ENCODE data around the gene TBC1D22A. TPM values are rescaled to one million over a fixed set of nuclear protein-coding genes. Genes with fewer than 3 reads are reported as not detected.

TBC1D22A gene
- total and polyA plus RNA-seq, 2 donors from 2014 or later: 24.6 to 39.4 TPM

DNA sequence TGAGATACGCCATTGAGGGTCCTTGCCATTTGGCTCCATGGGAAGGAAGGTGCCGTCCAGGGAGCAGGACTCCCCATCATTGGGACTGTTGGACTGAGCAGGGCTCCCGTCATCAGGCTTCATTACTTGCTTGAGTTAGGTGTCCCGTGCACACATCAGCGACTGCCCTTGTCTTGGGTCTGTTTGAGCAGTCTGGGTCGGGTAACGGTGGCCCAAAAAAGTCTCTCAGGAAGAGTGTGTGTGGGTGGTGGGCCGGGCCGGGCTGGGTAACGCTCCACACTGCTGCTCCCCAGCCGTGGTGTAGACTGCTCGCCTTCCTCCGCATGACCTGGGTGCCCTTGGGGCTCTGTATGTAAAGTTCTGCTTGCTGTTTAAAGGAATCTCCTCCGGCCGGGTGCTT is 293.5 kb downstream of the TBC1D22A start:
- H3K4me1 ChIP-seq (ENCODE audit: control insufficient read depth in 2 of 3, insufficient read depth in 2 of 3, low read depth in 1 of 3, low read length in 3 of 3): no peaks in the 10 kb centered on the region
- peak in 2 of 5 donors; percentile 30 to 35 for DNase-seq
- H3K27me3 ChIP-seq (ENCODE audit: control insufficient read depth, insufficient read depth, low read length): no peaks in the 10 kb centered on the region
- no peak for TF ChIP-seq CTCF (IDR thresholded peaks at IDR 0.05; ENCODE audit: borderline replicate concordance, extremely low read depth, insufficient read depth)
- H3K9ac ChIP-seq (ENCODE audit: low read length in 3 of 3): no peak overlapping the region
- FAIRE-seq: no peak
- H3K4me3 ChIP-seq (ENCODE audit: low read length in 3 of 3): no peak overlapping the region
- H3K36me3 ChIP-seq (ENCODE audit: control insufficient read depth in 2 of 3, insufficient read depth in 3 of 3, low read length in 3 of 3): peaks cover 0 to 6% (median 3%) of the 10 kb centered on the region in 3 donors
- intact Hi-C loops (cut with DNase I): no loop called here
- H3K27ac ChIP-seq (ENCODE audit: low read depth in 2 of 2, low read length in 2 of 2): no peak overlapping the region
- H3K9me3 ChIP-seq (ENCODE audit: control insufficient read depth in 2 of 3, insufficient read depth in 1 of 3, low read length in 3 of 3): no peaks in the 10 kb centered on the region

- FAIRE-seq (no peak), DNase-seq (peak in 2 of 5 donors; percentile 27 to 54)
- H3K4me3 ChIP-seq (ENCODE audit: low read length in 3 of 3): no peak overlapping the region
- no peak for TF ChIP-seq CTCF (IDR thresholded peaks at IDR 0.05; ENCODE audit: borderline replicate concordance, extremely low read depth, insufficient read depth)
- intact Hi-C loops (cut with DNase I): no loop called here
- no peaks in the 10 kb centered on the region for H3K4me1 ChIP-seq (ENCODE audit: control insufficient read depth in 2 of 3, insufficient read depth in 2 of 3, low read depth in 1 of 3, low read length in 3 of 3)
- no peaks in the 10 kb centered on the region for H3K27me3 ChIP-seq (ENCODE audit: control insufficient read depth, insufficient read depth, low read length)
- no peaks in the 10 kb centered on the region for H3K9me3 ChIP-seq (ENCODE audit: control insufficient read depth in 2 of 3, insufficient read depth in 1 of 3, low read length in 3 of 3)
- no peak overlapping the region for H3K9ac ChIP-seq (ENCODE audit: low read length in 3 of 3)
- no peak overlapping the region for H3K27ac ChIP-seq (ENCODE audit: low read depth in 2 of 2, low read length in 2 of 2)
- H3K36me3 ChIP-seq (ENCODE audit: control insufficient read depth in 2 of 3, insufficient read depth in 3 of 3, low read length in 3 of 3): peaks cover 0 to 6% (median 3%) of the 10 kb centered on the region in 3 donors
Measured at GRCh38 chr22:47056361-47056760, 293.9 kb downstream of the TBC1D22A start.

DNA sequence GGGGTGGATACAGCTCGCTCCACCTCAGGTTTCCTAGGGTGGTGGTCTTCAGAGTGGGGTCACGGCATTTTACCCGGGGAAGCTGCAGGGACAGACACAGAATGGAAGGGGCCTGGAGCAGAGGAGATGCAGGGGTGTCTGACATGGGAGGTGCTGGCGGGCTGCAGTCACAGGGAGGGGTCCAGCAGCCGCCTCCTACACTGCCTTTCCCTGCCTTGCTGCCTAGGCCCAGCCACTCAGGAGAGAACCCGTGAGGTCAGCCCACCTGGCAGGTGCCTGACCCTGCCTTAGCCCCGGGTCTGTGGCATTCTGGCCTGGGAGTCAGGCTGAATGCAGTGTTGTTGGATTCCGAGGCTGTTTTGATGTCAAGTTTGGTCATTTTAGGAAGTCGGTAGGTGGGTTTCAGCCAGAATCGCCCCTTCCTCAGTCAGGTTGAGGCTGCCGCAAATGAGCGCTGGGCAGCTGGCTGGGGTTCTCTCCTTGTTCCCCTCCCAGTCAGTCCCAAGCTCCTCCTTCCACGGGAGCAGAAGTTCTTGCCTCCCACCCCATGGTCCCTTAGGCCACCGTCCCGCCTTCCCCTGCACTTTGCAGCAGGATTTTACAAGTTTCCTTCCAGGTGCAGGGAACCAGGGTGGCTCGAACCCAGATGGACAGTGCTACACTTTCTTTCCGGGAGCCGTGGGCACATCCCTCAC is 294.5 kb downstream of the TBC1D22A start:
- H3K9ac ChIP-seq (ENCODE audit: low read length in 3 of 3): no peak overlapping the region
- no peak for TF ChIP-seq CTCF (IDR thresholded peaks at IDR 0.05; ENCODE audit: borderline replicate concordance, extremely low read depth, insufficient read depth)
- no peaks in the 10 kb centered on the region for H3K4me1 ChIP-seq (ENCODE audit: control insufficient read depth in 2 of 3, insufficient read depth in 2 of 3, low read depth in 1 of 3, low read length in 3 of 3)
- H3K36me3 ChIP-seq (ENCODE audit: control insufficient read depth in 2 of 3, insufficient read depth in 3 of 3, low read length in 3 of 3): peaks cover 0 to 6% (median 3%) of the 10 kb centered on the region in 3 donors
- H3K27ac ChIP-seq (ENCODE audit: low read depth in 2 of 2, low read length in 2 of 2): no peak overlapping the region
- H3K9me3 ChIP-seq (ENCODE audit: control insufficient read depth in 2 of 3, insufficient read depth in 1 of 3, low read length in 3 of 3): no peaks in the 10 kb centered on the region
- DNase-seq: peak in 2 of 5 donors; percentile 34 to 59
- H3K4me3 ChIP-seq (ENCODE audit: low read length in 3 of 3): no peak overlapping the region
- intact Hi-C loops (cut with DNase I): no loop called here
- no peaks in the 10 kb centered on the region for H3K27me3 ChIP-seq (ENCODE audit: control insufficient read depth, insufficient read depth, low read length)
- no peak for FAIRE-seq
